GM19452 (cell line): ENCODE results near the gene FAM136A.
"Not testable (repeated sequence)": the region's sequence is repeated elsewhere in the genome, so short reads cannot be mapped to it uniquely, and the experiment has no call there.

Source experiments
- ATAC-seq: cut with Tn5 transposase; IDR thresholded peaks from one replicate; pipeline ENCODE4 v1.9.1; 2021; ENCODE audit not compliant: unreplicated experiment

FAM136A gene

DNA sequence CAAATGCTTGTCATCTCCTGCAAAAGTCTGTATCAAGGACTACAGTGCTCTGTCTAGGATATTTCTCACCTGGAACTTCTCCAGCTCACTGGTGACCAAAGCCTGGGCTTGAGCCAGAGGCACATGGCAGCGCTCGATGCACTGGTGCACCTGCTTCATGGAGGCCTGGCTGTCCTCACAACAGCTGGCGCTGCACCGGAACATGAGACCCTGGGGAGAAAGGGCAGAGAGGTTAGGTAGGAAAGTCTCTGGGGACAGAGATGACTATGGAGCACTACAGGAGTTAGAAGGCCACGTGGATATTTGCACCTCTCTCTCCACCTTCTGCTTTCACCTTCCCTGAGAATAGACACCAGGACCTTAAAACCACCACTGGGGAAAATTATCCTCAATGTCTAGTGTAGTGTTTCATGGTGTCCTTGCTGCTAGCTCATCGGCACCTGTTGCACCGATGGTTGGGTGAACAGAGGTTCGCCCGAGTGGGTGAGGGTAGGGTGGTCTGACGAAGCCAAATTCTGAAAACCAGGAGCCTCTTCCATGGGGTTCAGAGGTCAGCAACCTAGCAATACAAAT, 1.0 kb downstream of the FAM136A start:
- no peak for ATAC-seq

DNA sequence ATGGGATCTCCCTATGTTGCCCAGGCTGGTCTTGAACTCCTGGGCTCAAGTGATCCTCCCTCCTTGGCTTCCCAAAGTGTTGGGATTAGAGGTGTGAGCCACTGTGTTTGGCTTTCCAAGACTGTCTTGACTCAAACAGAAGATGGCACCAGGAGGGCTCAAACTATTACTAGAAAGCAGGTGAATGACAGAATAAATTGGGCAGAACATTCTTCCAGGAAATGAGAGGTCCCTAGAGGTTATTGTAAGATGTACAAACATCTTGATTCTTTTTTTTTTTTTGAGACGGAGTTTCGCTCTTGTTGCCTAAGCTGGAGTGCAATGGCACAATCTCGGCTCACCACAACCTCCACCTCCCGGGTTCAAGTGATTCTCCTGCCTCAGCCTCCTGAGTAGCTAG, 4.0 kb downstream of the FAM136A start:
- ATAC-seq: not testable (repeated sequence)

DNA sequence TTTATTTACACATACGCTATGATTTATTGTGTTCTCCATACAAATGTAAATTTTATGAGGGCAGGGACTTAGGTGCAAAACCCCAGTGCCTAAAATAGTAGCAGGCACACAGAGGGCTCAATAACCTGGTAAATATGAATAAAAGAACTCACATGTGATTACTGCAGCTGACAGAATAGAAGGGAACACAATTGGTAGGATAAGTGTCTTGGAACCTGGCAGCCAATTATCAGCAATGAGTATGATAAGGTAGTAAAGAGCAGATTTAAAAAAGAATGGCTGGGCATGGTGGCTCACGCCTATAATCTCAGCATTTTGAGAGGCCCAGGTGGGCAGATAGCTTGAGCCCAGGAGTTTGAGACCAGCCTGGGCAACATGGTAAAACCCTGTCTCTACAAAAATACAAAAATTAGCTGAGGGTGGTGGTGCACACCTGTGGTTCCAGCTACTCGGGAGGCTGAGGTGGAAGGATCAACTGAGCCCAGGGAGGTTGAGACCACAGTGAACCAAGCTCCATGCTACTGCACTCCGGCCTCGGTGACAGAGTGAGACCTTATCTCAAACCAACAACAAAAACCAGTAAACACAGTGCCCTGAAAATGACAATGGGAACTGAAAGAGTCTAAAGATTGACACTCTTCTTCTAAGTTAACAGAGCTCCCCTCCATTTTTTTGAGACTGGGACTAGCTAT, 18.2 kb downstream of the FAM136A start:
- no peak for ATAC-seq

DNA sequence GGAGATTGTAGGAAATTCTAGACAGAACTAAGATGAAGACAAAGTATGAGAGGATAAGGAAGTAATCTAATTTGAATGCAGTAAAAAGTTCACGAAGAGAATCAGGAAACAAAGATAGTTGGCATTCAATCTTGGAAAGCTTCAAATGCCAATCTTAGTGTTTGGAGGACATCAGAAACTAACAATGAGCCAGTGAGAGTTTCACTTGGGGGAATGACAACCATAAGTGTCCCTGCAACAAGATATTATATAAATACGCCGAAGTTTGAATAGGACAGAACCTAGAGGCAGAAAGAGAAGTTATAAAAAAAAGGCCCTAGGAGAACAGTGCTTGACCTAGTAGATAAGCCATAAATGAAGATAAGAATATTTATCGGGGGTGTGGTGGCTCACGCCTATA, 19.4 kb downstream of the FAM136A start:
- no peak for ATAC-seq

DNA sequence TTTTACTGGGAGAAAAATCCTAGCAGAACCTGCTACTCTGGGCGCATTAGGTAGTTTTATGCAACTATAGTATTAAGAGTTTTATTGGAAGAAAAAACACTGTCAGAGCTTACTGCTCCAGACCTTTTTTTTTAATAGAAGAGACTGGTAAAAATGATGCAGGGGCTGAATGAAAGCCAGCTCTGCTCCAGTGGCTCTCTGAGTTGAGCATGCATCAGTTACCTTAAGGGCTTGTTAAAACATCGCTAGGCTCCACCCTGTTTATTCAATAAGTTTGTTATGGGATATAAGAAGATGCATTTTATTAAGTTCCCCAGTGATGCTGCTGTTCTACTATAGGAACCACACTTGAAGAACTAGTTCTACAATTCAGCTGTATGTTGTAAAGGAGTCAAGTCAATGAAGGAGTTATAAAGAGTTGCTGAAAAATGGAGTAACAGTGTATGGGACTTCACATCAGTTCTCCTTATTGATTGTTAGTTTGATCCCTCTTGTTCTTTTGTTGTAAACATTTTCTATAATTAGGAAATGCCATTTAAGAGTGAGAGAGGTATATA, 21.5 kb downstream of the FAM136A start:
- no peak for ATAC-seq

DNA sequence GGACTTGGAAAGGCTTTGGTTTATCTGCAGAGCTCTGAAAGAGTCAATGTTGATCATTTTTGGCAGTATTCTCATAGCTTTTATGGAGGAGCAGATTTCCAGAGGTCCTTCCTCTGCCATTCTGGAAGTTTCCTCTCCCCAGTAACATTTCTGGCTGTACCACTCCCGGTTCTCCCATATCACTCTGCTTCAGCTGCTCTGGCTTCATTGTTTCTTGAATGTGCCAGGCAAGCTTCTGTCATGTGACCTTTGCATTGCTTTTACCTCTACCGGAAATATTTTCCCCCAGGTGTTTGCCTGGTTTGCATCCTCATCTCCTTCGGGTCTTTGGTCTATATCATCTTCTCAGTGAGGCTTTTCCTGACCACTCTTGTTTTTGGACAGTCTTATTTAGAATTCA, 31.5 kb downstream of the FAM136A start:
- no peak for ATAC-seq

GRCh38 chr2:70269422-70270302, 32.2 kb downstream of the FAM136A start:
- not testable (repeated sequence) for ATAC-seq

- ATAC-seq: not testable (repeated sequence)
Observed at GRCh38 chr2:70266925-70267324, 34.9 kb downstream of the FAM136A start.

- no peak for ATAC-seq
Observed at GRCh38 chr2:70261501-70261900, 40.4 kb downstream of the FAM136A start.

GRCh38 chr2:70258532-70258875, 43.4 kb downstream of the FAM136A start:
- peak; percentile 2 for ATAC-seq

DNA sequence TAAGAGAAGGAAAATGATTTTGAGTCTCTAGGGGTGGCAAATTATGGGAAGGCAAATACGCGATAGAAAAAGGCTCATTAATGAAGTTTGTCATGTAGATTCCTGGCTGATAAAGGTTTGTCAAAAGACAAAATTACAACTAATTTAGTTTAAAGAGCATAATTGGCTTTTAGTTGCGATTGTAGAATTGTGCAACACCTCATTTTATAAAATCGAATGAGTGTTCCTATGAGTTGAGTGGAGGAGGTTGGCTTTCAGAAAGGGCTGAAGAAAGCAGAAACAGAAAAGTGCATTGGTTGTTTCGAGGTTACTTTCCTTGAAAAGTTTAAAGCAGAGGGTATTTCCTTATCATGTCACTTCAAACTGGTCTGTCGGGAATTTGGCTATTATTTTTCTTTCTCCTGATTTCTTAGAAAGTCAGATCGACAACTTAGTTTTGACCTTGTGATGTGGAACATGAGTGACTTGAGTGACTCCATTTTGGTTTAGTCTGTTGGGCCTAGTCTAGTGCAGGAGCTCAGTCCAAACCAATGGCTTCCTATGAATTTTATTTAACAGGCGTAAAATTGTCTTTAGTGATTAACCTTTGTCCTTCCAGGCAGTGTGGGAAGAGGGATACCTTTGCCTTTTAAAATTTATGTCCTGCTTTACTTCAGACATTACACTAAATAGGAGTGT, 46.1 kb downstream of the FAM136A start:
- ATAC-seq: no peak

DNA sequence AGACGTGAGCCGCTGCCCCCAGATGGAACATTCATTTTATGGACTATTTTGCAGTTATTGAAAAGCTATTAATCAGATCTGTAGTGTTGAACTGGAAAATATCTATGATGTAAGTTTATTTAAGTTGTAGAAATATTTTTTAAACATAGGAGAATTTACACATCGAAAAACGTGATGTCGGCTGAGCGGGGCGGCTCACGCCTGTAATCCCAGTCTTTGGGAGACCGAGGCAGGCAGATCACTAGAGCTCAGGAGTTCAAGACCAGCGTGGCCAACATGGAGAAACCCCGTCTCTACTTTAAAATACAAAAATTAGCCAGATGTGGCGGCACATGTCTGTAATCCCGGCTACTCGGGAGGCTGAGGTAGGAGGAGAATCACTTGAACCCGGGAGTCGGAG, 51.4 kb downstream of the FAM136A start:
- ATAC-seq: no peak

DNA sequence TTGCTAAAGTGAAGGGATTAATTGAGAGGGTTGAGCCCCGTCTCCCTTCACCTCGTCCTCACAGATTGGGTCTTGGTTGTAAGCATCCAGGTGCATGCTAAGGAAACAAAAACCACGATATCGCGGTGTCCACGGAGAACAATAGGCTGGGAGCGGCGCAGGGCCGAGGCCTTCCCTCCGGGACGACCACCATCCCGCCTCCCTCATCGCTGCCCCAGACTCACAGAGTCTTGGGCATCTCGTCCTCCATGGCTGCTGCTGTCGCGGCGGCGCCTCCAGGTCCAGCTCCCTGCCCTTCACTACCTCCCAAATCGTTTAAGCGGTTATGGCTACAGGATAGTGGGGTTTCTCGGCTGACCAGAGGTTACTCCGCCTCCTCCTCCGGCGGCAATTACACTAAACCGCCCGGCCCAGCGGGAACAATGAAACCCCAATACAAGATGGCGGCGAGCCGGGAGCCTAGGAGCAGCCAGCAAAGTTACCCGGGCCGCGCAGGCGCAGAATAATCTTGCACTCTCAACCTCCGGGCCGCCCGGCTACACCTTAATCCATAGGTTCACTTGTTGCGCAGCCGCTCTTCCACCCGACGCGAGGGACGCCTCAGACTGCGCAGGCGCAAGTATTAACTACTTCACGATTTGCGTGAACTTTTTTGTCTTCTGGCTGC, 53.6 kb downstream of the FAM136A start, which contains the start of gene TIA1:
TSS of gene TIA1 (minus strand) at position 448 of the 667 bp plus-strand sequence. CDS start at position 250, 198 bp downstream.
- ATAC-seq: peak; percentile 94

GRCh38 chr2:70247364-70248180, 54.3 kb downstream of the FAM136A start:
- ATAC-seq: no peak
